IMR-90 (cell line): ENCODE data around the gene TM4SF1. TPM values are rescaled to one million over a fixed set of nuclear protein-coding genes. Genes with fewer than 3 reads are reported as not detected.

Experiments
- ATAC-seq: fragments of 200-7000 bp; cut with Tn5 transposase; 2 replicates; pipeline ENCODE4 v1.9.1; 2020; ENCODE audit warnings: low read depth, mild to moderate bottlenecking, moderate library complexity
- BruUV-seq: library from RNA; stranded (reverse); fragments of 400-500 nt; replicated peaks from 2 replicates; lab custom pipeline; 2021; lab: Mats Ljungman, UMichigan
- CTCF ChIA-PET: fragments of 300-600 bp; formaldehyde crosslinking; extraction: SDS; loops from one replicate; lab custom pipeline; 2021; ENCODE audit warnings: antibody characterized with exemption; lab: Yijun Ruan, JAX
- POLR2A ChIA-PET: fragments of 300-600 bp; sonication (Branson Sonifier 250); formaldehyde crosslinking; loops from one replicate; lab custom pipeline; 2022; ENCODE audit warnings: antibody characterized with exemption; ENCODE audit not compliant: unreplicated experiment; lab: Charles Lee
- DNase-seq: peaks from one replicate; pipeline ENCODE4 v3.0.0; 2013
- H2AFZ ChIP-seq: replicated peaks from 2 replicates; pipeline ENCODE3; 2013; ENCODE audit warnings: low read length, mild to moderate bottlenecking; ENCODE audit not compliant: poor library complexity
- H2AK5ac ChIP-seq: 2 replicates; pipeline ENCODE4 v1.6.1; 2013; ENCODE audit warnings: low read depth, low read length, inconsistent platforms
- H2AK9ac ChIP-seq: replicated peaks from 2 replicates; pipeline ENCODE3; 2013; ENCODE audit warnings: mild to moderate bottlenecking, low read depth, low read length, moderate library complexity; ENCODE audit not compliant: poor library complexity
- H2BK120ac ChIP-seq: 2 replicates; pipeline ENCODE4 v1.6.1; 2013; ENCODE audit warnings: low read depth, low read length, inconsistent platforms
- H2BK15ac ChIP-seq: 3 replicates; pipeline ENCODE4 v1.6.1; 2013; ENCODE audit warnings: low read depth, low read length, inconsistent platforms
- H2BK20ac ChIP-seq: 2 replicates; pipeline ENCODE4 v1.6.1; 2013; ENCODE audit warnings: low read depth, mild to moderate bottlenecking, inconsistent platforms, low read length, moderate library complexity
- H2BK5ac ChIP-seq: 2 replicates; pipeline ENCODE4 v1.6.1; 2013; ENCODE audit warnings: mild to moderate bottlenecking, low read depth, low read length, inconsistent platforms; ENCODE audit not compliant: poor library complexity, severe bottlenecking
- H3K14ac ChIP-seq: replicated peaks from 2 replicates; pipeline ENCODE4 v1.6.1; 2013; ENCODE audit warnings: low read depth, low read length, inconsistent platforms
- H3K18ac ChIP-seq: 2 replicates; pipeline ENCODE4 v1.6.1; 2013; ENCODE audit warnings: low read depth, low read length, control low read depth
- H3K23ac ChIP-seq: 2 replicates; pipeline ENCODE4 v1.6.1; 2013; ENCODE audit warnings: low read depth, low read length, inconsistent platforms
- H3K27ac ChIP-seq: 2 replicates; pipeline ENCODE4 v1.5.1; 2013; ENCODE audit warnings: mild to moderate bottlenecking, control low read depth, low read length; ENCODE audit not compliant: insufficient read depth
- H3K27me3 ChIP-seq: 2 replicates; pipeline ENCODE4 v1.6.1; 2013; ENCODE audit warnings: low read length; ENCODE audit not compliant: control insufficient read depth, insufficient read depth
- H3K36me3 ChIP-seq: 2 replicates; pipeline ENCODE4 v1.6.1; 2013; ENCODE audit warnings: low read length, mixed read lengths; ENCODE audit not compliant: control insufficient read depth, insufficient read depth
- H3K4ac ChIP-seq: 2 replicates; pipeline ENCODE4 v1.6.1; 2013; ENCODE audit warnings: low read depth, low read length, inconsistent platforms
- H3K4me1 ChIP-seq: 2 replicates; pipeline ENCODE4 v1.6.1; 2013; ENCODE audit warnings: low read length, mixed read lengths; ENCODE audit not compliant: control insufficient read depth, insufficient read depth
- H3K4me2 ChIP-seq: 2 replicates; pipeline ENCODE4 v1.6.1; 2013; ENCODE audit warnings: low read depth, mild to moderate bottlenecking, control low read depth, low read length, moderate library complexity
- H3K4me3 ChIP-seq: 2 replicates; pipeline ENCODE4 v1.5.1; 2013; ENCODE audit warnings: low read depth, mild to moderate bottlenecking, control low read depth, low read length, moderate library complexity; ENCODE audit not compliant: insufficient read depth
- H3K56ac ChIP-seq: 2 replicates; pipeline ENCODE4 v1.6.1; 2013; ENCODE audit warnings: low read length, inconsistent platforms; ENCODE audit not compliant: insufficient read depth; ENCODE audit errors: extremely low read depth
- H3K79me1 ChIP-seq, 2 experiments: 2 replicates each; pipeline ENCODE4 v1.6.1; 2013; ENCODE audit warnings: low read length in 2 of 2, inconsistent platforms in 1 of 2, low read depth in 1 of 2
- H3K9ac ChIP-seq: 2 replicates; pipeline ENCODE4 v1.6.1; 2013; ENCODE audit warnings: low read depth, low read length, control low read depth
- H3K9me1 ChIP-seq: 2 replicates; pipeline ENCODE4 v1.6.1; 2013; ENCODE audit warnings: low read length, inconsistent platforms; ENCODE audit not compliant: insufficient read depth
- H3K9me3 ChIP-seq: 2 replicates; pipeline ENCODE4 v1.6.1; 2013; ENCODE audit warnings: low read length; ENCODE audit not compliant: control insufficient read depth, insufficient read depth
- H4K20me1 ChIP-seq: 2 replicates; pipeline ENCODE4 v1.6.1; 2013; ENCODE audit warnings: low read length, inconsistent platforms; ENCODE audit not compliant: insufficient read depth
- H4K5ac ChIP-seq: 2 replicates; pipeline ENCODE4 v1.6.1; 2013; ENCODE audit warnings: mild to moderate bottlenecking, low read depth, low read length, control low read depth
- H4K8ac ChIP-seq, 2 experiments: 2 replicates each; pipeline ENCODE4 v1.6.1; 2013; ENCODE audit warnings: low read depth in 2 of 2, low read length in 2 of 2, control low read depth in 1 of 2, inconsistent platforms in 1 of 2
- H4K91ac ChIP-seq: 2 replicates; pipeline ENCODE4 v1.6.1; 2013; ENCODE audit warnings: low read depth, low read length, inconsistent platforms; ENCODE audit not compliant: insufficient read depth
- BHLHE40 ChIP-seq: fragments of 150-350 bp; IDR thresholded peaks from 2 replicates; pipeline ENCODE4 v1.6.1; 2016; ENCODE audit warnings: mild to moderate bottlenecking, low read depth, low read length
- CEBPB ChIP-seq: IDR thresholded peaks from 2 replicates; pipeline ENCODE4 v1.6.1; 2012; ENCODE audit warnings: low read depth, low read length, improper control_type of control experiment
- RCOR1 ChIP-seq: IDR thresholded peaks from 2 replicates; pipeline ENCODE4 v1.6.1; 2012; ENCODE audit warnings: mild to moderate bottlenecking, low read length, improper control_type of control experiment; ENCODE audit not compliant: insufficient replicate concordance
- WGBS, 2 experiments: methylation state at CpG; one replicate each; pipeline versions ENCODE4 v1.1.5 to v1.1.7; 2013; ENCODE audit warnings: missing lambda C conversion rate in 2 of 2; ENCODE audit not compliant: insufficient read length in 1 of 2; ENCODE audit errors: extremely low coverage in 2 of 2; 5-methylcytosine and 5-hydroxymethylcytosine counted together
- dilution Hi-C: fragments of 300-500 bp; cut with HindIII; formaldehyde crosslinking; loops from one replicate; pipeline ENCODE4 v1.14.3; 2018; ENCODE audit warnings: low sequenced_read_pairs; ENCODE audit not compliant: unreplicated experiment
- in situ Hi-C: fragments of 300-500 bp; cut with MboI; formaldehyde crosslinking; loops from 3 replicates; pipeline ENCODE4 v1.14.3; 2019; ENCODE audit warnings: low sequenced_read_pairs, inconsistent platforms, mixed read lengths
- intact Hi-C: fragments of 100-400 bp; cut with micrococcal nuclease; formaldehyde crosslinking; loops from 2 replicates; pipeline ENCODE4 v1.10.0; 2022
- polyA plus RNA-seq, 3 experiments: library from polyadenylated mRNA; depleted of rRNA; stranded (reverse); fragments of >200 nt; gene quantifications; 2 replicates each; pipeline ENCODE4 v1.2.3, GENCODE V29; 2012; ENCODE audit warnings: low replicate concordance in 1 of 3
- total RNA-seq: library from RNA; depleted of rRNA; stranded (reverse); fragments of >200 nt; gene quantifications from 2 replicates; pipeline ENCODE4 v1.2.3, GENCODE V29; 2012

TM4SF1 gene
- total and polyA plus RNA-seq, 2 of the 4 experiments (the other 2 are of a cell fraction), result 232 to 302 TPM

GRCh38 chr3:149363053-149363452 is 14.4 kb downstream of the TM4SF1 start:
- no peak for TF ChIP-seq BHLHE40
- TF ChIP-seq CEBPB, result peak; percentile 51; the same call in 1 of the 2 replicates
- TF ChIP-seq RCOR1, result no peak
- H3K9me1 ChIP-seq, result 0 out of 2 replicates have a peak, but pooled peaks cover 3% of the 10 kb centered on the region
- CTCF ChIA-PET, result no interaction called here
- peak overlapping the region; percentile 5; the same call in 1 of the 2 replicates for H3K14ac ChIP-seq
- 0 out of 2 replicates have a peak overlapping the region, but pooled peaks have one; percentile 24 for H3K4ac ChIP-seq
- H4K5ac ChIP-seq, result no peak overlapping the region
- peak overlapping the region; percentile 35; the same call in 1 of the 2 replicates for H2AK5ac ChIP-seq
- H2BK15ac ChIP-seq, result peak overlapping the region; percentile 32; the same call in 1 of the 3 replicates
- no peak overlapping the region; the same call in 1 of the 2 replicates for H3K18ac ChIP-seq
- H3K23ac ChIP-seq, result peak overlapping the region; percentile 59; the same call in 1 of the 2 replicates
- no peak overlapping the region for H3K4me2 ChIP-seq
- H4K20me1 ChIP-seq, result no peaks in the 10 kb centered on the region
- peak overlapping the region; percentile 3 for H2AK9ac ChIP-seq
- no peak overlapping the region for H3K27ac ChIP-seq
- no peaks in the 10 kb centered on the region for H3K27me3 ChIP-seq
- peak overlapping the region; percentile 59 for H2AFZ ChIP-seq
- H2BK5ac ChIP-seq, result no peak overlapping the region
- H3K4me1 ChIP-seq, result peaks cover 2% of the 10 kb centered on the region
- no peak overlapping the region for H3K56ac ChIP-seq
- ATAC-seq (peak; percentile 27; the same call in 1 of the 2 replicates), DNase-seq (peak; percentile 86)
- no peak overlapping the region for H2BK20ac ChIP-seq
- no TSS peak for BruUV-seq
- no peak overlapping the region for H3K9ac ChIP-seq
- H4K8ac ChIP-seq, result no peak overlapping the region
- H2BK120ac ChIP-seq, result no peak overlapping the region
- H3K9me3 ChIP-seq, result no peaks in the 10 kb centered on the region
- H3K4me3 ChIP-seq, result no peak overlapping the region
- H4K91ac ChIP-seq, result no peak overlapping the region
- POLR2A ChIA-PET, result no interaction called here
- H3K79me1 ChIP-seq, result no peaks in the 10 kb centered on the region
- WGBS, 2 experiments, result no CpG with 5 or more reads among the region's 2 CpGs
- intact Hi-C loops, result no loop called here
- H3K36me3 ChIP-seq, result no peaks in the 10 kb centered on the region
- dilution Hi-C loops, result no loop called here
- in situ Hi-C loops, result no loop called here
